OCI-LY7 (cell line): Measurements from ENCODE around the gene SHISAL1. TPM values are rescaled to one million over a fixed set of nuclear protein-coding genes. Genes with fewer than 3 reads are reported as not detected.

ENCODE experiments used
- BruUV-seq: library from RNA; stranded (reverse); fragments of 400-500 nt; replicated peaks from 2 replicates; lab custom pipeline; 2021; lab: Mats Ljungman, UMichigan
- CTCF ChIA-PET: fragments of 300-600 bp; sonication (Branson Sonifier 250); formaldehyde crosslinking; loops from one replicate; lab custom pipeline; 2022; ENCODE audit warnings: antibody characterized with exemption; ENCODE audit not compliant: unreplicated experiment; lab: Charles Lee
- POLR2A ChIA-PET: fragments of 300-600 bp; sonication (Branson Sonifier 250); formaldehyde crosslinking; loops from one replicate; lab custom pipeline; 2022; ENCODE audit warnings: antibody characterized with exemption; lab: Charles Lee
- DNase-seq: peaks from one replicate; pipeline ENCODE4 v3.0.0-alpha.2; 2015; ENCODE audit warnings: low spot score
- H2AFZ ChIP-seq: fragments of 200-600 bp; sonication (generic), shearing (Covaris generic); 2 replicates; pipeline ENCODE4 v1.6.1; 2014; ENCODE audit warnings: mild to moderate bottlenecking, antibody characterized with exemption, low read length, moderate library complexity
- H3K27ac ChIP-seq: fragments of 200-600 bp; sonication (generic); 2 replicates; pipeline ENCODE4 v1.5.1; 2014; ENCODE audit warnings: mixed run types, low read depth, mild to moderate bottlenecking, moderate library complexity, low read length, inconsistent platforms; ENCODE audit not compliant: poor library complexity, severe bottlenecking
- H3K36me3 ChIP-seq: fragments of 200-600 bp; sonication (generic); 2 replicates; pipeline ENCODE4 v1.6.1; 2014; ENCODE audit warnings: mild to moderate bottlenecking, antibody characterized with exemption, low read length, moderate library complexity, mixed read lengths; ENCODE audit not compliant: insufficient read depth
- H3K4me1 ChIP-seq: fragments of 200-600 bp; sonication (generic); 2 replicates; pipeline ENCODE4 v1.5.1; 2014; ENCODE audit warnings: mild to moderate bottlenecking, low read length; ENCODE audit not compliant: insufficient read depth, poor library complexity, severe bottlenecking
- H3K4me2 ChIP-seq: fragments of 200-600 bp; sonication (generic); 2 replicates; pipeline ENCODE4 v1.6.1; 2014; ENCODE audit warnings: mild to moderate bottlenecking, low read length
- H3K4me3 ChIP-seq: fragments of 200-600 bp; sonication (generic); 2 replicates; pipeline ENCODE4 v1.5.1; 2014; ENCODE audit warnings: mild to moderate bottlenecking, low read depth, low read length; ENCODE audit not compliant: poor library complexity, severe bottlenecking
- H3K79me2 ChIP-seq: fragments of 200-600 bp; sonication (generic); 2 replicates; pipeline ENCODE4 v1.6.1; 2016; ENCODE audit warnings: low read depth, mild to moderate bottlenecking, low read length, moderate library complexity, mixed read lengths; ENCODE audit not compliant: insufficient read depth
- H3K9me2 ChIP-seq: fragments of 200-600 bp; sonication (generic); 2 replicates; pipeline ENCODE4 v1.6.1; 2016; ENCODE audit warnings: mild to moderate bottlenecking, low read length, mixed read lengths; ENCODE audit not compliant: insufficient read depth
- H3K9me3 ChIP-seq: fragments of 200-600 bp; sonication (generic); 2 replicates; pipeline ENCODE4 v1.6.1; 2014; ENCODE audit warnings: mild to moderate bottlenecking, mixed run types, low read length, mixed read lengths
- H4K20me1 ChIP-seq: fragments of 200-600 bp; sonication (generic); 2 replicates; pipeline ENCODE4 v1.6.1; 2014; ENCODE audit warnings: mild to moderate bottlenecking, antibody characterized with exemption, low read length, moderate library complexity, mixed read lengths; ENCODE audit not compliant: insufficient read depth
- CTCF ChIP-seq: fragments of 200-600 bp; sonication (generic); conservative IDR thresholded peaks from 2 replicates; pipeline ENCODE4 v1.5.1; 2014; ENCODE audit warnings: mild to moderate bottlenecking, antibody characterized with exemption, low read length, moderate library complexity, mixed read lengths
- EZH2phosphoT487 ChIP-seq: fragments of 200-600 bp; sonication (generic); IDR thresholded peaks from 2 replicates; pipeline ENCODE4 v1.6.1; 2018; ENCODE audit warnings: low read depth, borderline replicate concordance, mild to moderate bottlenecking, mixed run types, antibody characterized with exemption, low read length, moderate library complexity, mixed read lengths
- intact Hi-C: fragments of 100-400 bp; cut with micrococcal nuclease; formaldehyde crosslinking; loops from one replicate; pipeline ENCODE4 v1.10.0; 2022; ENCODE audit not compliant: unreplicated experiment
- total RNA-seq, 2 experiments: library from RNA; depleted of rRNA in 1 of 2; stranded (reverse); fragments of >200 nt in 1 of 2; shearing (Covaris generic) in 1 of 2; gene quantifications; 2 replicates each; pipeline ENCODE4 v1.2.3, GENCODE V29; 2014 to 2022

SHISAL1 gene
- total RNA-seq, 2 experiments from 2014 or later, result not detected

GRCh38 chr22:44319685-44320084 is 6.9 kb upstream of the SHISAL1 start:
- Histone ChIP-seq H3K9me2 (no peaks in the 10 kb centered on the region), H4K20me1 (no peaks in the 10 kb centered on the region), H3K4me3 (no peak overlapping the region), H2AFZ (no peak overlapping the region), H3K27ac (no peak overlapping the region), H3K79me2 (no peaks in the 10 kb centered on the region), H3K9me3 (no peaks in the 10 kb centered on the region), H3K4me2 (no peak overlapping the region), H3K4me1 (no peaks in the 10 kb centered on the region), H3K36me3 (no peaks in the 10 kb centered on the region)
- BruUV-seq, result no TSS peak
- no peak for TF ChIP-seq CTCF
- TF ChIP-seq EZH2phosphoT487, result no peak
- intact Hi-C loops, result loop anchor here (10.0 kb wide), 1 partner anchor 125 kb away; no protein-coding TSS in a partner anchor
- ChIA-PET CTCF (no interaction called here), POLR2A (no interaction called here)
- no peak for DNase-seq

GRCh38 chr22:44318751-44319150 is 6.0 kb upstream of the SHISAL1 start:
- Histone ChIP-seq H2AFZ (no peak overlapping the region), H3K9me3 (no peaks in the 10 kb centered on the region), H3K4me3 (no peak overlapping the region), H3K36me3 (no peaks in the 10 kb centered on the region), H4K20me1 (no peaks in the 10 kb centered on the region), H3K79me2 (no peaks in the 10 kb centered on the region), H3K9me2 (no peaks in the 10 kb centered on the region), H3K4me1 (no peaks in the 10 kb centered on the region), H3K4me2 (no peak overlapping the region), H3K27ac (no peak overlapping the region)
- TF ChIP-seq CTCF (no peak), EZH2phosphoT487 (no peak)
- no TSS peak for BruUV-seq
- ChIA-PET POLR2A (no interaction called here), CTCF (no interaction called here)
- no peak for DNase-seq
- intact Hi-C loops, result no loop called here

GRCh38 chr22:44317886-44318637 is 5.3 kb upstream of the SHISAL1 start:
- H3K4me3 ChIP-seq, result no peak overlapping the region
- H3K4me2 ChIP-seq, result no peak overlapping the region
- ChIA-PET POLR2A (no interaction called here), CTCF (no interaction called here)
- H3K36me3 ChIP-seq, result no peaks in the 10 kb centered on the region
- H3K79me2 ChIP-seq, result no peaks in the 10 kb centered on the region
- no peak overlapping the region for H3K27ac ChIP-seq
- intact Hi-C loops, result no loop called here
- H3K9me3 ChIP-seq, result no peaks in the 10 kb centered on the region
- no peak for DNase-seq
- H3K9me2 ChIP-seq, result no peaks in the 10 kb centered on the region
- H3K4me1 ChIP-seq, result no peaks in the 10 kb centered on the region
- no peaks in the 10 kb centered on the region for H4K20me1 ChIP-seq
- no peak overlapping the region for H2AFZ ChIP-seq
- TF ChIP-seq EZH2phosphoT487 (no peak), CTCF (no peak)
- BruUV-seq, result no TSS peak
